HG03097 (cell line): ENCODE results near the gene LUZP1.
"Not testable (repeated sequence)": the region's sequence is repeated elsewhere in the genome, so short reads cannot be mapped to it uniquely, and the experiment has no call there.

Experiments
- ATAC-seq: cut with Tn5 transposase; IDR thresholded peaks from one replicate; pipeline ENCODE4 v1.9.1; 2021; ENCODE audit not compliant: unreplicated experiment, low FRiP score

Gene LUZP1

DNA sequence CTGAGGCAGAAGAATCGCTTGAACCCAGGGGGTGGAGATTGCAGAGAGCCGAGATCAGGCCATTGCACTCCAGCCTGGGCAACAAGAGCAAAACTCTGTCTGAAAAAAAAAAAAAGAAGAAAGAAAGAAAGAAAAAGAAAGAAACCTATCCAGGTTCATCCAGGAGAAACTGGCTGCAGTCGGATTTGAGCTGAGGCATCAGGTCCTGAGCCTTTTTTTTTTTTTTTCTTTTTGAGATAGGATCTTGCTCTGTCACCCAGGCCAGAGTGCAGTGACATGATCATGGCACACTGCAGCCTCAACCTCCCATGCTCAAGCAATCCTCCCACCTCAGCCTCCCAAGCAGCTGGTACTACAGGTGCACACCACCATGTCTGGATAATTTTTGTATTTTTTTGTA lies 22.5 kb upstream of the LUZP1 start:
- ATAC-seq = no peak

DNA sequence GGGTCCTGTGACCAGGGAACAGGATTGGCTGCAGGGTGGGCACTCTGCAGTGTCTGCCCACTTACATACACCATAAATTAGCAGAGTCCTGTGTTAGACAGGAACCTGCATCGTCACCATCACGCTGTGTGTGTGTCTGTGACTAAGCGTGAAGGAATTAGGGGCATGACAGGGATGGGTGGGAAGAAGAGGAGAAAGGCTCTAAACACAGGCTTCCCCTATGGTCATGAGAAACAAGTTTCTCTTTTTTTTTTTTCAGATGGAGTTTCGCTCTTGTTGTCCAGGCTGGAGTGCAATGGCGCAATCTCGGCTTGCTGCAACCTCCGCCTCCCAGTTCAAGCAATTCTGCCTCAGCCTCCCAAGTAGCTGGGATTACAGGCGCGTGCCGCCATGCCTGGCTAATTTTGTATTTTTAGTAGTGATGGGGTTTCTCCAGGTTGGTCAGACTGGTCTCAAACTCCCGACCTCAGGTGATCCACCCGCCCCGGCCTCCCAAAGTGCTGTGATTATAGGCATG lies 20.3 kb upstream of the LUZP1 start:
- not testable (repeated sequence) for ATAC-seq

GRCh38 chr1:23188434-23188884 lies 19.8 kb upstream of the LUZP1 start:
- ATAC-seq = no peak

GRCh38 chr1:23187637-23188036 lies 19.0 kb upstream of the LUZP1 start:
- no peak for ATAC-seq

DNA sequence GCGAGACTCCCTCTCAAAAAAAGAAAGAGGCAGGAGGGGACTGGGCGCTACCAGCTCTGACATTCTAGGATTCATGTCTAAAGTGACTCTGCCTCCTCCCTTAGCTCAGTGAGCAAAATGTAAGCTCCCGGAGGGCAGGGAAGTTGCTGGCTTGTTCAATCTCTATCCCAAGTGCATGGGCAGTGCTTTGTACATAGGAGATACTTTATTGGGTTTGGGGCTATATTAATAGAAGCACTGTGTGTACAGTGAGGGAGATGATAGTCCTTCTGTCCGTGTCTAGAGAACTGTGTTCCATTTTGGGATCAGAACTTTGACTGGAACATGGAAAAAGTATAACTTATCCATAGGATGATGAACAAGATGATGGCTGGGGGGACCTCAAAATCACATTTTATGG lies 16.7 kb upstream of the LUZP1 start:
- ATAC-seq = no peak

DNA sequence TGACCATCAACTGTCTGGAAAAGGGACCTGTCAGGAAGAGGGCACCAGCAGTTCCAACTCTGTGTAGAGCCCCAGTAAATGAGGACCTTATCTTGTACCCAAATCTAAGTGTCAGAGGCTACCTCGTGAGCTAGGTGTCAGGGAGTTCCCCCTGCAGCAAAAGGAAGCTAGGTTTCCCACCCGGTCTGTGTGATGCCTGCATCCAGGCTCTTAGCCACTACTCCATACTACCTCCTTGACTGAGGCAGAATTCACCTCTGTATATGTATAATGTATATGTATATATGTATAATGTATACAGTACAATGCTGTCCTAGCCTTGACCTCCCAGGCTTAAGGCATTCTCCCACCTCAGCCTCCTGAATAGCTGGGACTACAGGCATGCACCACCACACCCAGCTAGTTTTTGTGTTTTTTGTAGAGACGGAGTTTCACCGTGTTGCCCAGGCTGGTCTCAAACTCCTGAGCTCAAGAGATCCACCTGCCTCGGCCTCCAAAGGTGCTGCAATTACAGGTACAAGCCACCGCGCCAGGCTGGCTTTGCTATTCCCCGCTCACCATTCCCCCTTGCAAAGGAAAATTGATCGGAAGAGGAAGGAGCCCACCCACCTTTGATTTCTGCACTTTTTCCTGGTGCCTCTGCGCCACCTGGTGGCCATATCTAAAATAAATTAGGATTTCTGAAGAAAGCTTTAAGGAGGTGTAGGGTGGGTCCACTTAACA lies 15.7 kb upstream of the LUZP1 start:
- no peak for ATAC-seq

GRCh38 chr1:23179862-23180261 lies 11.2 kb upstream of the LUZP1 start:
- ATAC-seq = no peak

DNA sequence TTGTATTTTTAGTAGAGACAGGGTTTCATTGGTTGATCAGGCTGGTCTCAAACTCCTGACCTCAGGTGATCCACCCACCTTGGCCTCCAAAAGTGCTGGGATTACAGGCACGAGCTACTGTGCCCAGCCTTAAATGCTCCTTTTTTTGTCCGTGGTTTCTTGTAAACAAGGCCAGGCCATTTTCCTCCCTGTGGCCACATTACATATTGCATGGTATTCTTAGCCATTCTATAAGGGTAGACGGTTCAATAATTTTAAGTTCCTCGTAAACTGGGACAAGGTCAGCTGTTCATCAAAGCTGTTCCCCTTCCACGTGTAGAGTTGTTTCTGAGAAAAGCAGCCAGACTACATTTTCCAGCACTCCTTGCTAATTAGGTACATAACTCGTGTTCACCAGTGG lies 10.3 kb upstream of the LUZP1 start:
- no peak for ATAC-seq

DNA sequence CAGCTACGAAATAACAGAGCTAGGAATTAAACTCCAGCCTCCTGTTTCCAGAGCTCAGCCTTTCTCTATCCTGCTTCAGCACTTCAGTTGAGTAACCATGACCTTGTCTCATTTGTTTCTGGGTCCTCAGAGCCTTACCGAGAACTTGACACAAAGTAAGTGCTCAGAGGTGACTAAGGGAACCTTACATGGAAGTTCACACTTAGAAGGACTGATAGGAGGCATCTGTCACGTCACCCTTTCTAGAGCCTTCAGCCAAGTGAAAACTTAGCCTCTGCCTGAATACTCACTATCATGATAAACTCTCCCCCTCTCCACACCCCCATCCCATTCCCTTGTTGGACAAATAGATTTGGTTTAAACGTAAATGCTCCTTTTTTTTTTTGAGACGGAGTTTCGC lies 9.8 kb upstream of the LUZP1 start:
- no peak for ATAC-seq

- ATAC-seq = peak; percentile 72
Observed at GRCh38 chr1:23177438-23178380, 9.1 kb upstream of the LUZP1 start.

DNA sequence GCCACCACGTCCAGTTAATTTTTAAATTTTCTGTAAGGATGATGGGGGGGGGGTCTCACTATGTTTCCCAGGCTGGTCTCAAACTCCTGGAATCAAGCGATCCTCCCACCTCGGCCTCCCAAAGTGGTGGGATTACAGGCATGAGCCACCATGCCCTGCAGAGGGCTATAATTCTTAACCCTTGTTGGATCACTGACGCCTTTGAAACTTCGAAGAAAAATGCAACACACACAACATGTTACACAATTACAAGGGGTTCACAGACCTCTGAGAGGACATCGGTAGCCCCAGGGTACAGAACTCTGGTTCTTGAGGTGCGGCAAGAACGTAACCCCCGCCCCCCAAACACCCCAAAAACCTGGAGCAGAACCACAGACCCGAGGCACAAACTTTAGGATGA lies 8.4 kb upstream of the LUZP1 start:
- ATAC-seq = no peak

DNA sequence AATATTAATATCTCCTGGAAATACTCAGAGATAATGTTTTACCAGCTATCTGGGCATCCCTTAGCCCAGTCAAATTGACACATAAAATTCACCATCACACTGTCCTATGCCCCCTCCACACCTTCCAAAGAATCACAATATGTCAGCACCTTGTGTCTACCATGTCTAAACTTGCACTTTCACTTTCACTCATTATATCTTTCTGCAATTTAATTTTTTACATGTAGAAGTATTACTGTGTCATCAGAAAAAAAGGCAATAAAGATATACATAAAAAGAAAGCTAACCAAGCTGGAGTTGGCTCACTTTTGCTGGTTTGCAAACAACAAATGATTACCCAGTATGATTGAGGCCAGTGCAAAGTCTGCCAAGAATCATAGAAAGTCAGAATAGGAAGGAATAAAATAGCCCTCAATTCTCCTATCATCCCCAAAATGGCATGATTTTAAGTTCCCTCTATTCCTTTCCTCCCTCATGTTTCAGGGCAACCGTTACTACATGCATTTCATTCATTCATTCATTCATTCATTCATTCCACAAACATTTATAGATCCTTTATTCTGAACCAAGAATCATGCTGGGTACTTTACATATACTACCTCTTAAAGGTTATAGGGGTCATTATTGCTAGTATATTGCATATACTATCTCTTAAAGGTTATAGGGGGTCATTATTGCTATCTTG lies 5.9 kb upstream of the LUZP1 start:
- ATAC-seq = no peak

DNA sequence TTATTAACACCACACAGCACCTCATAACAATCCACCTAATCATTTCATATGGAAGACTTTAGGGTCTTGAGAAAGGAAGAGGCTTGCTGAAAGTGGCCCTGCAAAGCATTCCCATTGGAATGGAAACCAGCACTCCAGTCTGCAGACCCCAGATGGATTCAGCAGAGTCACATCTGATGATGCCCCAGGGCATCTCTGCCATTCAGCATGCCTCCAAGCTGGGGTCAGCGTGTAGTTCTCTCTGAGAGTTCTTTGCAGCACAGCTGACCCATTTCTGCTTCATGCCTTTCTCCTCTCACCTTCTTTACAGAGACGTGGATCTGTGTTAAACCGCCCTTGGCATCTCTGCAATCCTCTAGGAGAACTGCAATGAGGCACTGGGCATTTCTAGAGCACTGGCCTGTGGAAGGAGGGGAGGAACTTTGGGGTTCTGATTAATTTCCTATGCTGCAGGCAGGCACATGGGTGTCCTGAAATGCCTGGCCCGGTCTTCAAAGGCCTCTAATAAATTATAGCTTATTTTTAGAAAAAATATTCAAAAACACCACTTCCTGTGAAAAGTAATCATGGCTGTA lies 2.6 kb upstream of the LUZP1 start:
- no peak for ATAC-seq

DNA sequence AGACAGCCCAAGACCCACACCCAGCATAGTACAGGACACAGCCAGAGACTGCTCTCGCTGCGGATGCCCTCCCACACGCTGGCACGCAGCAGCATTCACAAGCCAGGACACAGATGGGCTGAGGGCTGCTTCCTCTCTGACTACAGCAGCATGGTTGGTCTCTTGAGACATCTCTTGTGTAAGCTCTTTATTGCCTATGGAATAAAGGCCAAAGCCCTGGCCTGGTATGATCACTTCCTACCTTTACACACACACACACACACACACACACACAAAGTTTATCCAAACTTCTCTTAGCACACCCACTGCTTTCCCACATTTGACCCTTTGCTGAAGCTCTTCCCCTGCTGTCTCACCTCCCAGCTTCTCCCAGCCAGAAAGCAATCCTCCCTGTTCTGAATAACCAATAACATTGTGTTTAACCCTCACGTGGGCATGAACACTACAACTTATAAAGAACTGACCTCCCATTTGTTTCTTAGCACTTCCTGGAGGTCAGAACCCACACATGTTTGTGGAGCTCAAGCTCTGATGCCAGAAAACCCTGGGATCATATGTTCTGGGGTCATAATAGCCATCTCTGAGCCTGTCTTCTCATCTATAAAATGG lies 1.2 kb upstream of the LUZP1 start:
- ATAC-seq = no peak

GRCh38 chr1:23169195-23169575 lies 529 bp upstream of the LUZP1 start:
- ATAC-seq = no peak

DNA sequence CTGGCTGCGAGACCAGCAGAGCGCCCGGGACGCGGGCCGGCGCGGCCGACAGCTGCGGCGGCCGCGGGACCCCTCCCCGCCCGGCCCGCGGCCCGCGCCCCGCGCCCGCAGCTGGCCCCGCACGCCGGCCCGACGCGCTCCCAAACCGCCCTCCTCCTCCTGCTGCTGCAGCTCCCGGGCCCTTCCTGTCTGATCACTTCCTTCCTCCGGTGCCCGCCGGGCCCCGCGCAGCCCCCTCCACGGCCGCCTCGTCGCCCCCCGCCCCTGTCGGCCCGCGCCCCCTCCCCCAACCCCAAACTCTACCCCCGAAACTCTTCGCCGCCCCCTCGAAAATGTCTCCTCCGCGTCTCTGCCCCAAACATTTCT lies 594 bp downstream of the LUZP1 start:
- ATAC-seq = no peak

- no peak for ATAC-seq
Observed at GRCh38 chr1:23167353-23168078, 1.1 kb downstream of the LUZP1 start.

DNA sequence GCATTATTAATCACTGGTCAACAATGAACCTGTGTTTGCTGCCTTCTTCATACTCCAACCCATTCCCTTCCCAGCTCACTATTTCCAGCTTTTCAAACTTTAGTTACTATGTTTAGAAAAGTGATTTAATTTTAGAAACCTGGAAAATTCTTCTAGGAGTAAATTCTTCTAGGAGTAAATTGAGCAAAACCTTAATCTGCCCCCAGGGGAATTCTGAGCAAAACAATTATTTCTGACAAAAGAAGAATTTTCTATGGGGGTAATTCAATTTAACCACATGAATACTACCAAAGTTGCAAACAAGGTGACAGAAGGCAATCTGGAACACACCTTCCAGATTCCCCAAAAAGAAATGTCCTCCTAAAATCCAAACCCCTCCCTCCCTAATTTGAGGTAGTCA lies 1.8 kb downstream of the LUZP1 start:
- no peak for ATAC-seq

DNA sequence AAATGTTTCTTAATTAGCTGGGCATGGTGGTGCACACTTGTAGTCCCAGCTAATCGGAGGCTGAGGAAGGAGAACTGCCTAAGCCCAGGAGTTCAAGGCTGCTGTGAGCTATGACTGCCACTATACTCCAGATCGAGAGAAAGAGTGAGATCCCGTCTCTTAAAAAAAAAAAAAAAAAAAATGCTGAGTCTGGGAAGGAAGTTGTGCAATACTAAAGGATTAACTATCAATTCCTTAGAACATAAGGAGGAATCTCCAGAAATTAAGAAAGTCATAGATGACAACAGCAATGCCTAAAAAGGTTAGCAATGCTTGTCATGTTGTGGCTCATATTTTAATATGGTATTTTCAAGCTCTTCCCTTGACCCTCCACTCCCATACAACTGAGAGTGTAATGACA lies 5.3 kb downstream of the LUZP1 start:
- ATAC-seq = no peak
